Measurements from ENCODE around the gene RAMP1. TPM values are rescaled to one million over a fixed set of nuclear protein-coding genes. Genes with fewer than 3 reads are reported as not detected.

Gene RAMP1
- total RNA-seq, 1 donor from 2014 or later: 10.0 TPM

DNA sequence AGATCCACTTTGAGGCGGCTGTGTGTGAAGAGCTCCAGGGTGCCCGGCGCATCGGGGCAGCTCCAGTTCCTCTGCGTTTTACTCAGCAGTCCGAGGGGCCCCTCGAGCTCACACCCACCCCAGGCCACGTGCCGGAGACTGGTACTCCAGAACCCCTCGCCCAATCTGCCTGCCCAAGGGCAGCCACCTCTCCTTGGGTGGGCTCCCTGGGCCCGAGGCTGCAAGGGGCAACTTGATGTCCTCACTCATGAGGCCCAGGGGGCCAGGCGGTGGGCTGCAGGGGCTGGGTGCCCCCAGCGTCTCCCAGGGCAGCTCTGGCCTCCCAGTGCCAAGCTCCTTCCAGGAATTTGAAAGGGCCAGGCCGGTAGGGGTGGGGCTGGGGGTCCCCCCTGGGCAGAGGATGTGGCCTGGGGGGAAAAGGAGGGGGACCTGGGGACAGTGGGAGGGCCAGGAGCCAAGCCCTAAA, 16.7 kb downstream of the RAMP1 start:
- no peak for ATAC-seq
- DNase-seq (ENCODE audit: low spot score): no peak

DNA sequence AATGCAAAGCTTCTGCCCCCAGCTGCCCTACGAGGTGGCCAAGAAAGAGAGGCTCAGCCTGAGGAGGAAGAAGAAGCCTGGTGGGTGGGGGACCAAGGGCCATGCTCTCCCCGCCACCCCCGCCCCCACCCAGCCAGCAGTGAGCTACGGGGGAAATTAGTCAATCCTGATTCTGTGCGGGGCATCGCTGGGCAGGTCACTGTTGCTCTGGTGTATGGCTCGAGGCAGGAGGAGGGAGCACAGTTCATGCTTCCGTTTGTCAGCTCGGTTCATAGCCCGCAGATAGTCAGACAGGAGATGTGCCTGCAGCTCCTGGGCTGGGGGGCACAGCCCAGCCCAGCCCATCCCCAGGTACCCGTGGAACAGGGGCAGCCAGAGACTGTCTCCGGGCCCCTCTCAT, 17.1 kb downstream of the RAMP1 start:
- no peak for DNase-seq (ENCODE audit: low spot score)
- ATAC-seq: no peak

- no peak for DNase-seq (ENCODE audit: low spot score)
- ATAC-seq: no peak
Observed at GRCh38 chr2:237876951-237877491, 17.6 kb downstream of the RAMP1 start.

- DNase-seq (ENCODE audit: low spot score): no peak
- ATAC-seq: no peak
Observed at GRCh38 chr2:237877576-237878307, 18.3 kb downstream of the RAMP1 start.

DNA sequence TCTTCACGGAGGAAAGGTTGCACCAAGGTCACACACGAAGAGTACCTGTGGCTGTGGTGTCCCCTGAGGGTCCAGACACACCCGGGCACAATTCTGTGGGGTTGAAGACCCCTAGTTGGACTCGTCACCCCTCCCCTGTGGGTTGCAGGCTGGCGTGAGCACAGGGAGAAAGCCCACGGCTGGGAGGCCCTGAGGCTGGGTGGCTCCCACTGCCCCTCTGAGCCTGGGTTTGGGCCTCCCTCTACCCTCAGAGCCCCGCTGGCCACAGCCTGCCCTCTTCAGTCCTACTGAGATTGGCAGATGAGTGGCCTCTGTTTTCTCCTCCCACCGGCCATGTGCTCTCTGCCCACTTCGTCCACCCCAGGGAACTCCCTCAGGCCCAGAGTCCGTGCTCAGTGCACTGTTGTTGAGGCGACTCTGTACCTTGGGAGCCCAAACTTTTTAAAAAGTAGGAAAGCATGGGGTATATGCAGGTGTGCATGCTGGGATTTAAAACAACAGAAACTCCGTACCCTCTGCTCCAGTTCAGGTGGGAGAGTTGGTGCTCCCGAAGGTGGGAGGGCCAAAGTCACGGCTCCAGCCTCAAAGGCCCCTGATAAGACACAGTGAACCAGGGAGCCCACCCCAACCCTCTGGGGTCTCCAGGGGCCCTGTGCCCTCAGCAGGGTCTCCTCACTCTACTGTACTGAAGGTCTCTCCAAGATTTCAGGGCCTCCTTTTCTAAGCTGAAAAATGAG, 19.1 kb downstream of the RAMP1 start:
- ATAC-seq: no peak
- DNase-seq (ENCODE audit: low spot score): no peak

- no peak for ATAC-seq
- no peak for DNase-seq (ENCODE audit: low spot score)
Observed at GRCh38 chr2:237879058-237879430, 19.6 kb downstream of the RAMP1 start.

- ATAC-seq (no peak), DNase-seq (ENCODE audit: low spot score) (no peak)
Observed at GRCh38 chr2:237879991-237880560, 20.7 kb downstream of the RAMP1 start.

GRCh38 chr2:237882510-237883481, 23.4 kb downstream of the RAMP1 start:
- DNase-seq (ENCODE audit: low spot score) (no peak), ATAC-seq (no peak)

- DNase-seq (ENCODE audit: low spot score): no peak
- ATAC-seq: no peak
Observed at GRCh38 chr2:237883951-237884446, 24.6 kb downstream of the RAMP1 start.

- DNase-seq (ENCODE audit: low spot score): no peak
- ATAC-seq: no peak
Observed at GRCh38 chr2:237884681-237885080, 25.3 kb downstream of the RAMP1 start.

DNA sequence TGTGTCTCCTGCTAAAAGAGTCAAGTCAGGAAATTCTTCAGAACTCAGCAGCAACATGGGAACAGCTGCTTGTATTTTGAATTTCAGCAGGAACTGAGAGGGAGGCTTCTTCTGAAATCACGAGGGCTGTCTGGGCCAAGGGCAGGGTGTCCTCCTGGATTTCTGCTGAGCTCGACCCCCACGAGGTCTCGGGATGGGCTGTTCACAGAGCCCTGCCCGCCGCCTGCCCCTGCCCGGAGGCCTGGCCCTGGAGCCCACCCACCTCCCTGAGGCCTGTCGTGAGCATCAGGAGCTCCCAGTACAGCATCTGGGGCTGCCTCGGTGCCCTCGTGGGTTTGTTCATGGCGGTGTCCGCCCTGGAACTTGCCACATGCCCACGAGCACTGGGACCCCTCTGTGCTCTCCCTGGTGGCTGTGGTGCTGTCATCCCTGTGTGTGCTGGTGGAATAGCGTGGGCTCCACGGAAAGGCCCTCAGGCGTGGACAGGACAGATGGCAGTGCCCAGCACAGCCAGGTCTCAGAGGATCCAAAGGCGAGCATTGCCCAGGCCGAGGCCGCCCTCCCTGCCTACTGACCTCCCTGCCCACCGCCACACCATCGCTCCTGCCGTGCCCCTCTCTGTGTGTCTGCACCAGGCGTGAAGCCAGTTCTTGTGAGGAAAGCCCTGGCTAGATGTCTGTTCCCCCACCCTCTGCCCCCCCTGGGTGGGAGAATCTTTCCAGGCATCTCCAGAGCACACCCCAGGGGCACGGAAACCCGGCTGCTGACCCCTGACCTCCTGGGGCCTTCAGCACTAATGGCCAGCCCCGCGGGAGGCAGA, 25.9 kb downstream of the RAMP1 start:
- no peak for DNase-seq (ENCODE audit: low spot score)

DNA sequence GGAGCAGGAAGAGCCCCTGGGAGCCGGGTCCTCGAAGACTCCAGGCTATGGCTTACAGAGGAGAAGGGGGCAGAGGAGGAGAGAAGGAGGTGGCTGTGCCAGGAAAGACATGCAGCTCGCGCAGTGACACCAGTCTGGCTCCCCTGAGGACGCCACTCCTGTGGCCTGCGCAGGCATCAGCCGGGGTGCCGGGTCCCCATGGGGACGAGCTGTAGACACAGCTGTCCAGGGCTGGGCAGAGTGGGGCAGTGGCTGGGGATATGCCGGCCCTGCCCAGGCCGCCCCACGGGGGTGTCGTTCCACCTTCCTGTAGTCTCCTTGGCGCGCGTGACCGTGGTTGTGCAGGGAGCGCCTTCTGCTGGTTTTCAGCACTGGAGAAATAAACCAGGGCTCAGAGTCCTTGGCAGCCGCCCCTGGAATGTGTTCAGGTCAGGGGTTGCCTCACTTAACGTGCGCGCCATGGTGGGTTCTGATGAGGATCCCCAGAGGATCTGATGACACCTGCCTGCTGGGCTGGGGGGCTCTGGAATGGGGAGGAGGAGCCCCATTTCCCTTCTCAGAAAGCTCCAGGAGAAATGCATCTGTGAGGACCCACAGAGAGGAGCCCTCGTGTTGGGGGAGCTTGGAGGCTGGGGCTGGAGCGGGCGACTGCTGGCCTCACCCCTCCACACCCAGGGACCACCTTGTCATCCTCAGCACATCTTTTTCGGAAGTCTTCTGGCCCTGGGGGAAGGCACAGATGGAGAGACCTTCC, 26.7 kb downstream of the RAMP1 start:
- ATAC-seq: peak; percentile 22
- no peak for DNase-seq (ENCODE audit: low spot score)

More for the DNA sequence above, 25.9 kb downstream of the RAMP1 start:
- no peak for ATAC-seq

DNA sequence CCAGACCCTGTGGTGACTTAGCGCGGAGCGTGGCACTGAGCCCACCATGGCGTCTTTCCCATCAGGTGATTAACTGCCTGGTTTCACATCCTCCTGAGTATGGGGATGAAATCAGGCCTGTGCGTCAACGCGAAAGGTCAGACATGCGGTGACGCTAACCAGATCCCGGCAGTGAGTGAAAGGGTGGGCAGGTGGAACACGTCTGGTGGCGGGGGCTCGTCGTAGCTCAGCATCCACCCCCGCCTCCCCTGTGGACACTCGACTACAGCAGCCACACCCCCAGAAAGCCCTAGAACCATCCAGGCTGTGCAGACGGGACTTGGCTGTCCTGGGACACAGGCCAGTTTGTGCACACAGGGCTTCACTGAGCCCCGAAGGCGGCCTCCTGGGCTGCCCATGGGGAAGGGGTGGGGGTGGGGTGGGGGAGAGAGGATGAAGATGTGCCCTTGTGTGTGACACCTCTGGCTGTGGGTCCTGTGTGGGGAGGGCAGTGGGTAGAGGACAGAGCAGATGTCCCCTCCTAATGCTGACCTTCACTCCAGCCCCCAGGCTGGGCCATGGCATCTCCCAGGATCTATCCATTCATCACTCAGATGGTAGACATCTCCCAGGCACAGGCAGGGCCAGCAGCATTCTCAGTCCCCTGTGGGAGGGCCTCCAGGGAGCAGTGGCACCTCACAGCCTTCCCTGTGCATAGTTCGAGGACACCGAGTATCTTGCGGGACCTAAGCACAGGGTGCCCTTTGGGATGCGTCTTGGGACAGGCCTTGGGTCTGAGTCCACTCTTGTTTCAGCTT, 27.5 kb downstream of the RAMP1 start:
- no peak for DNase-seq (ENCODE audit: low spot score)

DNA sequence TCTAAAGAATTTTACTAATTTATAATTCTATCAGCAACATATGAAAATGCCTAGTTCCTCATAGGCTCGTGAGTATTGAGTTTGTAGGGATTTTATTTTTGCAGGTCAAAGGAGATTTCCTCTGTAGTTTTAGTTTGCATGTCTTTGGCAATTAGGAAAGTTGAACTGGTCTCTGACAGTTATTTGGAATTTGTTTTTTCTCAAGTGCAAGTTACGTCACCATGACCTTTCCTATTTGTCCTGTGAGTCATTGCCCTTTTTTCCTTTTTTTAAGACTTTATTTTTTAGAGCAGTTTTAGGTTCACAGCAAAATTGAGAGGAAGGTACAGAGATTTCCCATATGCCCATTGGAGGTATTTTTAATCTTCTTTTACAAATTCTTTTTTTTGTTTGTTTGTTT, 29.0 kb downstream of the RAMP1 start:
- DNase-seq (ENCODE audit: low spot score) (no peak), ATAC-seq (peak; percentile 77)

More for the DNA sequence above, 27.5 kb downstream of the RAMP1 start:
- no peak for ATAC-seq

GRCh38 chr2:237889016-237889415, 29.6 kb downstream of the RAMP1 start:
- no peak for ATAC-seq

GRCh38 chr2:237889811-237890210, 30.4 kb downstream of the RAMP1 start:
- no peak for ATAC-seq
- no peak for DNase-seq (ENCODE audit: low spot score)

More at GRCh38 chr2:237889016-237889415, 29.6 kb downstream of the RAMP1 start:
- no peak for DNase-seq (ENCODE audit: low spot score)

- ATAC-seq: no peak
- no peak for DNase-seq (ENCODE audit: low spot score)
Observed at GRCh38 chr2:237892478-237892877, 33.1 kb downstream of the RAMP1 start.
